SK-N-SH (cell line): ENCODE data around the gene MRPL57. TPM values are rescaled to one million over a fixed set of nuclear protein-coding genes. Genes with fewer than 3 reads are reported as not detected.

Experiments used
- CTCF ChIA-PET: fragments of 300-600, 350-600 bp; formaldehyde crosslinking; extraction: SDS; loops from one replicate; lab custom pipeline; 2021; lab: Yijun Ruan, JAX
- POLR2A ChIA-PET: fragments of 350-600 bp; sonication (Branson Sonifier 250); formaldehyde crosslinking; extraction: SDS; loops from one replicate; lab custom pipeline; 2020; ENCODE audit warnings: antibody characterized with exemption, inconsistent platforms; lab: Yijun Ruan, JAX
- DNase-seq: peaks from one replicate; pipeline ENCODE4 v3.0.0; 2012
- H2AFZ ChIP-seq: fragments of 200-600 bp; sonication (generic); 2 replicates; pipeline ENCODE4 v1.8.1; 2016; ENCODE audit warnings: antibody characterized with exemption, mild to moderate bottlenecking, low read depth
- H3F3A ChIP-seq: fragments of 200-600 bp; sonication (generic); replicated peaks from 2 replicates; pipeline ENCODE3; 2016; ENCODE audit warnings: antibody characterized with exemption, mild to moderate bottlenecking; ENCODE audit not compliant: insufficient read depth
- H3K27ac ChIP-seq, 2 experiments: fragments of 200-500 bp in 1 of 2; fragments of 200-600 bp in 1 of 2; sonication (Bioruptor generic) in 1 of 2; sonication (generic), shearing (Covaris generic) in 1 of 2; 2 replicates each; pipeline versions ENCODE4 v1.5.1 to v1.6.1; 2014 to 2016; ENCODE audit warnings: low read depth in 2 of 2, inconsistent platforms in 1 of 2, low read length in 1 of 2, mild to moderate bottlenecking in 1 of 2, mixed read lengths in 1 of 2
- H3K27me3 ChIP-seq: fragments of 200-600 bp; sonication (generic), shearing (Covaris generic); 2 replicates; pipeline ENCODE4 v1.6.1; 2016; ENCODE audit warnings: mixed run types; ENCODE audit not compliant: insufficient read depth
- H3K36me3 ChIP-seq, 2 experiments: fragments of 200-500 bp in 1 of 2; fragments of 200-600 bp in 1 of 2; sonication (Bioruptor generic) in 1 of 2; sonication (generic) in 1 of 2; replicated peaks in 1 of 2; 2 replicates each; pipeline versions ENCODE3 to v1.5.1; 2014 to 2016; ENCODE audit warnings: low read length in 1 of 2, mild to moderate bottlenecking in 1 of 2; ENCODE audit not compliant: insufficient read depth in 2 of 2, control insufficient read depth in 1 of 2
- H3K4me1 ChIP-seq, 2 experiments: fragments of 200-500 bp in 1 of 2; fragments of 200-600 bp in 1 of 2; sonication (Bioruptor generic) in 1 of 2; sonication (generic), shearing (Covaris generic) in 1 of 2; 2 replicates each; pipeline versions ENCODE4 v1.5.1 to v1.6.1; 2014 to 2016; ENCODE audit warnings: low read depth in 1 of 2, low read length in 1 of 2, mixed run types in 1 of 2; ENCODE audit not compliant: insufficient read depth in 2 of 2, control insufficient read depth in 1 of 2
- H3K4me2 ChIP-seq: fragments of 200-600 bp; sonication (generic), shearing (Covaris generic); 2 replicates; pipeline ENCODE4 v1.6.1; 2017; ENCODE audit warnings: mixed run types
- H3K4me3 ChIP-seq, 2 experiments: fragments of 200-500 bp in 1 of 2; fragments of 200-600 bp in 1 of 2; sonication (Bioruptor generic) in 1 of 2; sonication (generic), shearing (Covaris generic) in 1 of 2; 2 replicates each; pipeline versions ENCODE4 v1.5.1 to v1.8.1; 2014 to 2016; ENCODE audit warnings: low read depth in 2 of 2, inconsistent platforms in 1 of 2, low read length in 1 of 2, mild to moderate bottlenecking in 1 of 2, mixed read lengths in 1 of 2, moderate library complexity in 1 of 2
- H3K79me2 ChIP-seq: fragments of 200-600 bp; sonication (generic); 2 replicates; pipeline ENCODE4 v1.8.1; 2017; ENCODE audit warnings: mild to moderate bottlenecking; ENCODE audit not compliant: insufficient read depth
- H3K9ac ChIP-seq: fragments of 200-600 bp; sonication (generic); 2 replicates; pipeline ENCODE4 v1.6.1; 2017; ENCODE audit warnings: mixed run types
- H3K9me2 ChIP-seq: fragments of 200-600 bp; sonication (generic); 2 replicates; pipeline ENCODE4 v1.6.1; 2017; ENCODE audit warnings: mixed run types
- H3K9me3 ChIP-seq: fragments of 200-600 bp; sonication (generic); 2 replicates; pipeline ENCODE4 v1.6.1; 2017; ENCODE audit warnings: mixed run types, mild to moderate bottlenecking, moderate library complexity
- H4K20me1 ChIP-seq: fragments of 200-600 bp; sonication (generic); 2 replicates; pipeline ENCODE4 v1.6.1; 2017; ENCODE audit warnings: mild to moderate bottlenecking, mixed run types; ENCODE audit not compliant: insufficient read depth
- EP300 ChIP-seq, 2 experiments: IDR thresholded peaks; 2 replicates each; pipeline versions ENCODE4 v1.4.0 to v1.6.1; 2012; ENCODE audit warnings: borderline replicate concordance in 1 of 2, low read depth in 1 of 2, low read length in 1 of 2
- EZH2phosphoT487 ChIP-seq: fragments of 200-600 bp; sonication (generic); IDR thresholded peaks from 2 replicates; pipeline ENCODE4 v1.6.1; 2017; ENCODE audit warnings: low read depth, mixed run types, mild to moderate bottlenecking, antibody characterized with exemption, moderate library complexity, borderline replicate concordance
- FOSL2 ChIP-seq: IDR thresholded peaks from 2 replicates; pipeline ENCODE4 v1.4.0; 2012; ENCODE audit warnings: low read depth, mild to moderate bottlenecking, moderate library complexity, borderline replicate concordance
- GABPA ChIP-seq: IDR thresholded peaks from 2 replicates; pipeline ENCODE4 v1.4.0; 2012; ENCODE audit warnings: low read depth, mild to moderate bottlenecking
- GATA2 ChIP-seq: sonication (generic); formaldehyde crosslinking; IDR thresholded peaks from 2 replicates; pipeline ENCODE4 v1.5.0; 2020; ENCODE audit warnings: mild to moderate bottlenecking, missing genetic modification reagents
- NFIC ChIP-seq: IDR thresholded peaks from 2 replicates; pipeline ENCODE4 v1.4.0; 2012; ENCODE audit warnings: borderline replicate concordance
- RCOR1 ChIP-seq: fragments of 150-350 bp; IDR thresholded peaks from 2 replicates; pipeline ENCODE4 v1.6.1; 2017; ENCODE audit warnings: antibody characterized with exemption, low read length
- REST ChIP-seq: IDR thresholded peaks from 2 replicates; pipeline ENCODE4 v1.6.1; 2012; ENCODE audit warnings: mild to moderate bottlenecking, low read depth, low read length, moderate library complexity
- RXRA ChIP-seq: IDR thresholded peaks from 2 replicates; pipeline ENCODE4 v1.4.0; 2012; ENCODE audit warnings: low read depth, mild to moderate bottlenecking, borderline replicate concordance
- TEAD4 ChIP-seq: IDR thresholded peaks from 2 replicates; pipeline ENCODE4 v1.4.0; 2012; ENCODE audit warnings: mild to moderate bottlenecking, borderline replicate concordance; ENCODE audit not compliant: insufficient read depth
- USF1 ChIP-seq: IDR thresholded peaks from 2 replicates; pipeline ENCODE4 v1.4.0; 2012; ENCODE audit warnings: low read depth, borderline replicate concordance
- USF2 ChIP-seq: fragments of 150-350 bp; IDR thresholded peaks from 2 replicates; pipeline ENCODE4 v1.6.1; 2017; ENCODE audit warnings: antibody characterized with exemption, low read length, low read depth, borderline replicate concordance
- WGBS: methylation state at CpG from one replicate; pipeline ENCODE4 v1.1.6; 2017; ENCODE audit warnings: low lambda C conversion rate; 5-methylcytosine and 5-hydroxymethylcytosine counted together
- polyA plus RNA-seq, 3 experiments: library from polyadenylated mRNA; depleted of rRNA; stranded (reverse); fragments of >200 nt; gene quantifications; 2 replicates each; pipeline ENCODE4 v1.2.3, GENCODE V29; 2012

Gene MRPL57
- polyA plus RNA-seq, 1 of the 3 experiments (the other 2 are of a cell fraction): 19.9 TPM

GRCh38 chr13:21142766-21143165 is 33.7 kb upstream of the MRPL57 start (continued):
- no peak for TF ChIP-seq REST
- no peak for TF ChIP-seq GATA2 (CRISPR knock-in tag)
- no peak for TF ChIP-seq RCOR1
- no peak for TF ChIP-seq TEAD4
- no peak for TF ChIP-seq EZH2phosphoT487
- TF ChIP-seq NFIC: no peak
- TF ChIP-seq USF2: no peak

GRCh38 chr13:21147827-21148226 is 28.6 kb upstream of the MRPL57 start:
- Histone ChIP-seq H3K4me3 (no peak overlapping the region), H3K27ac (no peak overlapping the region), H3K27me3 (no peaks in the 10 kb centered on the region), H3K9me2 (no peaks in the 10 kb centered on the region), H3F3A (peaks cover 35% of the 10 kb centered on the region), H3K79me2 (peaks cover 38% of the 10 kb centered on the region), H3K9me3 (no peaks in the 10 kb centered on the region), H2AFZ (no peak overlapping the region), H3K4me2 (no peak overlapping the region), H3K36me3 (peaks cover 36 to 39% of the 10 kb centered on the region in 2 experiments), H3K9ac (no peak overlapping the region), H4K20me1 (peaks cover 33% of the 10 kb centered on the region), H3K4me1 (no peaks in the 10 kb centered on the region)
- 89% methylated on average over 4 of the region's 4 CpGs for WGBS
- DNase-seq: no peak
- POLR2A ChIA-PET: no interaction called here
- no peak for TF ChIP-seq FOSL2
- no peak for TF ChIP-seq TEAD4
- no peak for TF ChIP-seq EP300 (IDR thresholded peaks at IDR 0.05; ENCODE audit: borderline replicate concordance in 1 of 2, low read depth in 1 of 2, low read length in 1 of 2)
- no peak for TF ChIP-seq RXRA
- no peak for TF ChIP-seq USF1
- TF ChIP-seq GABPA: no peak
- TF ChIP-seq NFIC: no peak
- CTCF ChIA-PET: interaction anchor here (1.3 kb wide), 1 partner anchor 24 kb away, joined by 3 read pairs; no protein-coding TSS in a partner anchor
